Mucosa of gallbladder (tissue), 1 donor: ENCODE results near the gene RALA. TPM values are rescaled to one million over a fixed set of nuclear protein-coding genes. Genes with fewer than 3 reads are reported as not detected.

Experiments
- DNase-seq: peaks from one replicate; pipeline ENCODE4 v3.0.0-alpha.2; 2020; ENCODE audit warnings: low spot score
- total RNA-seq: library from RNA; stranded (reverse); gene quantifications from one replicate; pipeline ENCODE4 v1.2.1, GENCODE V29; 2021
- donor health status: DM: no; HTN: no; CAD: no.

Gene RALA
- total RNA-seq, 1 donor from 2014 or later: 46.7 TPM

- DNase-seq: no peak
Observed at GRCh38 chr7:39613577-39613976, 9.8 kb upstream of the RALA start.

GRCh38 chr7:39614299-39614698, 9.1 kb upstream of the RALA start:
- no peak for DNase-seq

DNA sequence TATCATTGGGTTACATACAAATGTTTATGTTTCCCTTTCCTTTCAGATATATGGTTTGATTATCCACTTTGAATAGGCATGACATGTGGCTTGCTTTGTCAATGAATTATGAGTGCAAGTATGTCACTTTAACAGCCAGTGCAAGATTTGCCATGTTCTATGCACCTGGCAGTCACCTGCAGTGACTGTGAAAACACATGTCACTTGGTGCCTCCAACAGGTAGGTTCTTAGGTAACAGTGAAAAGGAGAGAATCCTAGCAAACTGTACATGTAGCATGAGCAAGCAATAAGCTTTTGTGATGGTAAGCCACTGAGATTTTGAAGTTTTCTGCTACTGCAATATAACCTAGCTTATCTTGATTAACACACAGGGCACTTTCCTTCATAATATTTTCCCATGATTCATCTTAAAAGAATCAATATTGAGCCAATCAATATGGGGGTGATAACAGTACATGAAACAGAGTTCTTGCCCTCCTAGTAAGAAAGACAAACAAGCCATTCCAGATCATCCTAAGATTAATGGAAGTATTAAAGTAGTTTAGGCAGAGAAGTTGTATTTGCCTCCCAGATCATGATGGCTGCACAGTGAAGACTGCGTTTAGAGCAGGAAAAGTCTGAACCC, 7.9 kb upstream of the RALA start:
- DNase-seq: no peak

GRCh38 chr7:39616138-39616537, 7.2 kb upstream of the RALA start:
- DNase-seq: no peak

GRCh38 chr7:39617005-39617404, 6.4 kb upstream of the RALA start:
- DNase-seq: no peak

- no peak for DNase-seq
Observed at GRCh38 chr7:39618868-39619267, 4.5 kb upstream of the RALA start.

- DNase-seq: no peak
Observed at GRCh38 chr7:39620486-39620885, 2.9 kb upstream of the RALA start.

DNA sequence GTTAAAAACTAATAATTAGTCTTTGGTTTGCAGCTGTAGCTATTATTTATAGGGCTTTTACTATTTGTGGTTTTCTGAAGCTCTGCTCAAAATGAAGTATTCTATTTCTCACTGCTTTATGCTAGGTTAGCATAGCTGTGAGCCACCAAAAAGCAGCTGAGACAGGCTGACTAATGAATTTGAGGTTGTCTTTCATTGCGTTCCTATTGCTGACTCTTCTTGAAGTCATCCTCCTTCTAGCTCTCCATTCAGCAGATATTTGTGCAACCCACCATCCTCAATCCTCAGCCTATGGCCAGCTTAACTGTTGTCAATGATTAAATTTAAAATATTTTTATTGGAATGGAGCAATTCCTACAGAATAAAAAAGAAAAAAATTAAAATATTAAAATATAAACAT, 2.1 kb upstream of the RALA start:
- DNase-seq: no peak

DNA sequence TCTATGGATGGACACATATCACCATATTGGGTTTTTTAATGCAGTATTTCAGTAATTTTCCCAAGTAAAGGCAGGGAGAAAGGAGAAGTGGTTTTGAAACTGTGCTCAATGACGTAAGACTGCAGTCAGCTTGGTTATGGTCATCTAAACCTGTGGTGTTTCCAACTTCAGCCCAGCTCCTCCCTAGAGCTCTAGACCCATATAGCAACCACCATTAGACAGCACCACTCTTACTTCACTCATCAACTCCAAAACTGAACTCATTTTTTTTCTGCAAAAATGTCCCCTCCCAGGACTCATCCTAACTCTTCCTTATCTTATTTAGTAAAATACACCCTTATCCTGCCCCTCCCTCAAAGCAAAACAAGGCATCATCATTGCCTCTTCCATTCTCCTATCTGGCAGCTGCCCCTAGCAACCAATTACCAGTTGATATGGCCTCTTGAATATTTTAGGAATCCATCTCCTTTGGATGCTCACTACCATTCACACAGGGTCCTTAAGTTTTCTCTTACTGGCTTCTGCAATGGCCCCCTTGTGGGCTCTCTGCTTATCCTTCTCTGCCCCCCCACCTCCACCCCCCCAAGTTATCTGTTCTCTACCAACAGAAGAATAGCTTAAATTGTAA, 1.5 kb upstream of the RALA start:
- DNase-seq: no peak

DNA sequence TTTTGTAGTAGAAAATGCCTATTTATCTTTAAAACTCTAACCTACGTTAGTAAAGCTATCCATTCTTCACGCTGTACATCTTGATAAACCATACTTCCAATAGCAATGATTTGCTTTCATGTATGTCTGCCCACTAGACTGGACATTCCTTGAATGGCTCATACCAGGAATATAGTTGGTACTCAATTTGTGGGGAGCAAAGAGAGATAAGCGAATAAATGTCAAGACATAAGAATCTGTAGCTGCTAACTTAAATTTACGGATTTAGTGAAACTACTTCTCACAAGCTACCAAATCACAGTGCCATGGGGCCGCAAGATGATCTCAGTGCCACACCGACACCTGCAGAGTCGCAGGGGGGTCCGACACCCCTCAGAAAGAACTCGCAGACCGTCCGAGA, 763 bp upstream of the RALA start:
- no peak for DNase-seq

- DNase-seq: peak; percentile 22
Observed at GRCh38 chr7:39623732-39624441, 515 bp downstream of the RALA start.

DNA sequence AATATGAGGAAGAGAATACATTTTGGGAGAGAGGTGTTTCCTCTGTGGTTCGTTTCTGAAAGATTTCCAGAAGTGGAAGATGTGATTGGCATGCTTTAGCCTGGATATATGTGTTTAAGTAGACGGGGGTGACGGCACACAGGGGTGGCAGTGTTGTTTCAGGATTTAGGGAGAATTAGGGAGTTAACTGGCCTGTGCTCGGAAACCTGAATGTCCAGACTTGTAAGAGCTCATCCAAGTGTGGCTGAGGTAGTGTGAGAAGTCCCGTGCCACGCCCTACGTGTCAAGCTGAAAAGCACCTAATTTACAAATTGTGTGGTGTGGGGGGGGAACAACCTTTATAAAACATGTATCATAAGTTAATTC, 1.1 kb downstream of the RALA start:
- no peak for DNase-seq

GRCh38 chr7:39624935-39625694, 1.7 kb downstream of the RALA start:
- no peak for DNase-seq

DNA sequence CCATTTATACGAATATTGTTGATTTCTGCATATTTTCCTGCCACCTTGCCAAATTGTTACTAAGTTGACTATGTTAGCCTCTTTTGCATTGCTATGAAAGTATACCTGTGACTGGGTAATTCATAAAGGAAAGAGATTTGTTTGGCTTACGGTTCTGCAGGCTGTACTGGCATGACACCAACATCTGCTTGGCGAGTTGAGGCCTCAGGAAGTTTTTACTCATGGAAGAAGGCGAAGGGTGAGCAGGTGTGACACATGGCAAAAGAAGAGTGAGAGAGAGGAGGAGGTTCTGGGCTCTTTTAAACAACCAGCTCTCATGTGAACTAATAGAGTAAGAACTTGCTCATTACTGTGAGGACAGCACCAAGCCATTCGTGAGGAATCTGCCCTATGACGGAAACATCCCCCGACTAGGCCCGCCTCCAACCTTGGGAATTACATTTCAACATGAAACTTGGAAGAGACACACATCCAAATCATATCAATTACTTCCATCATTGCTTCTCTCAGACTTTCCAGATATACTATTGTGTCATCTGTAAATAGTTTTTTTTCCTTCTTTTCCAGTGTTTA, 8.4 kb downstream of the RALA start:
- DNase-seq: no peak

DNA sequence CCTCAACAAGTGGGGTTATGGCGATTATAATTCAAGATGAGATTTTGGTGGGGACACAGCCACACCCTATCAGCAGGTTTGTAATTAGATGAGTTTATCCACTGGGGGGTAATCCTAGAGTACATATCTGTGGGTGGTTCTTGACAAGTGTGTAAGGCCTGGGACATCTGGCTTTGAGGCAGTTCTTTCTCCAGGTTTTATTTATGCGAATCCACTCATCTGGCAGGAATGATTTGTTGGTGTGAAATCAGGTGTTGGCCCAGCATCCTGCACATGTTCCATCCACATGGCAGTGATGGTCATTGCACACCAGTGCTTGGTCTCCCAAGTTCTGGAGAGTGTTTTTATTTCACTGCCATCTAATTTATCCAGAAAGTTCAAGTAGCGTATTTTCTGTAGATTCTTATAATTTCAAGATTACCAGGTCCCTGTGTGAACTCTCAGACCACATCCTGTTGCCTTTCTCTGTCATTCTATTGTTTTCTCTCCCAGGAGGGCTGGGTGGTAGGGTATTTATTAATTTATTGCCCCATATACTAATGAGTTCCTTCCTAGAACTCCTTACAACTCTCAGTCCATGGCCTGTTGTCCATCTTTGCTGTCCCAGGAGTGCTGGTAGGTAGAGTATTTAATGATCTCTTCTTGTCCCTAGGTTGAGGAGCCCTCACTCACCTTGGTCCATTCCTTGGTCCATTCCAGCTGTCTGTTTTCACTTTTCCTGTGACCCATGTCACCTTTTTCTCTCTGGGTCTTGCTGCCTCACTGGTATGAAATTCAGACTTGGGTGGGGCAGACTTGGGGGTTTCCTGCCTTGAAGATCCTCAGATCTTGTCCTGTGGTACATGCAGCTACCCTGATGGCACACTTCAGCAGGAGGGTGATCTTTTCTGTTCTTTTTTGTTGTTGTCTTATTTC, 10.4 kb downstream of the RALA start:
- no peak for DNase-seq

DNA sequence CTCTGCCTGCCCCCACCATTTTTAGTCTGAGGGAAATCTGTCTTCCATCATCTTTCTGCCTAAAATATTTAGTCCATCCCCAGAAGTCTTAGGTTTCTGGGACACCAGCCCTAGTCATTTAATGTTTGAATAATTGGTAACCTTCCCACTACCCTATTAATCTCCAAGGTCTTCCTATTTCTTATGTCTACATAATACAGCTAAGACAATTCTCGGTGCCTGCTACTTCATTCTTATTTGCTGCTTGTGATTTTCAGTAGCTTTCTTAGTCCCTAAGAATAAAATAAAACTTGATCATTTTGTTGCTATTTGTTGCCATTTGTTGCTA, 11.1 kb downstream of the RALA start:
- DNase-seq: no peak

DNA sequence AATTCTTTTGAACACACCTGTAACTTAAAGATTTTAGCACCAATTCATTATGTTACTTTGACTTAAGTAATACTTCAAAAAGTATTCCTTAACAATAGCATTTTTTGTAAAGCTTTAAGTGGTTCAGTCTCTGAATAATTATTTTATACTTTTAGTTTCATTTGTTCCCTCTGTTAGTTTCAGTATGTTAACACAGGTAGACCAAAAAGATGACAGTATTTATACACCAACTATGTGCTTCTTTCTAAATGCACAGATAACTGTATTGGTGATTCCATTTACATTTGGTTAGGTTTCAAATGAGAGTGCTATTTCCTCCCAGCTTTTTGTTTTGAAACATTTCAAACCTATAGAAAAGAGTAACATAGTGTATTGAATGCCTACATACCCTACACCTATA, 14.0 kb downstream of the RALA start:
- DNase-seq: no peak

- DNase-seq: no peak
Observed at GRCh38 chr7:39637963-39638485, 14.7 kb downstream of the RALA start.

- no peak for DNase-seq
Observed at GRCh38 chr7:39642896-39643295, 19.5 kb downstream of the RALA start.

DNA sequence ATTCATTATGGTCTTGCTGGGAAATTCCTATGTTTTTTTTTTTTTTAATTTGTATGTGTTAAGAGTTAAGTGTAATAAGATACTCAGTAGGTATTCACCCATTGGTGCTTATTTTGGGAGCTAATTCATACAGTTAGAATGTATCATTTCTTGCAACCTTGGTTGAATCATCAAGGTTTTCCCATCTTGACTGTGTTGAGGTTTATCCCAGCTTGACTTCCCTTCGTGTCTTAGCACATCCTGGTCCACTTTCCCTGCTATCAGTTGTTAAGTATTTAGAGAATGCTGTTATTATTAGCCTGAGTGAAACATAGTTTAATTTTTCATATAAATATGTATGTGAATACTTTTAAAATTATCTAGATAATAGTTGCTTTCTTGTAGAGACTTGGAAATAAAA, 20.8 kb downstream of the RALA start:
- DNase-seq: no peak
